Measurements from ENCODE around the gene LEMD1. TPM values are rescaled to one million over a fixed set of nuclear protein-coding genes. Genes with fewer than 3 reads are reported as not detected.
"Not testable (repeated sequence)": the region's sequence is repeated elsewhere in the genome, so short reads cannot be mapped to it uniquely, and the experiment has no call there.

Gene LEMD1
- total RNA-seq, 2 donors from 2014 or later, result 0.68 to 22.0 TPM

GRCh38 chr1:205365945-205366463 lies 55.9 kb downstream of the LEMD1 start:
- H3K4me3 ChIP-seq, result no peak overlapping the region
- DNase-seq (ENCODE audit: low spot score), result no peak
- WGBS, result 18% methylated on average over 8 of the region's 8 CpGs
- H3K4me1 ChIP-seq (replicated peaks), result no peaks in the 10 kb centered on the region
- TF ChIP-seq POLR2AphosphoS5 (IDR thresholded peaks at IDR 0.05), result no peak
- TF ChIP-seq CTCF (IDR thresholded peaks at IDR 0.05), result no peak
- TF ChIP-seq POLR2A (IDR thresholded peaks at IDR 0.05), result no peak
- H3K36me3 ChIP-seq, result no peaks in the 10 kb centered on the region
- intact Hi-C loops (cut with DNase I), result no loop called here
- H3K27me3 ChIP-seq (replicated peaks; ENCODE audit: insufficient read depth), result no peaks in the 10 kb centered on the region
- no peaks in the 10 kb centered on the region for H3K9me3 ChIP-seq
- H3K27ac ChIP-seq, result no peak overlapping the region

GRCh38 chr1:205365086-205365485 lies 56.8 kb downstream of the LEMD1 start:
- H3K27ac ChIP-seq; H3K9me3 ChIP-seq; H3K36me3 ChIP-seq; H3K4me1 ChIP-seq (replicated peaks); DNase-seq (ENCODE audit: low spot score); H3K27me3 ChIP-seq (replicated peaks; ENCODE audit: insufficient read depth); intact Hi-C loops (cut with DNase I); H3K4me3 ChIP-seq: not testable (repeated sequence)
- 93% methylated on average over 8 of the region's 8 CpGs for WGBS

GRCh38 chr1:205360891-205361290 lies 61.0 kb downstream of the LEMD1 start:
- Histone ChIP-seq H3K36me3 (no peaks in the 10 kb centered on the region), H3K4me1 (replicated peaks) (no peaks in the 10 kb centered on the region), H3K4me3 (no peak overlapping the region), H3K27me3 (replicated peaks; ENCODE audit: insufficient read depth) (no peaks in the 10 kb centered on the region), H3K9me3 (no peaks in the 10 kb centered on the region), H3K27ac (no peak overlapping the region)
- no peak for DNase-seq (ENCODE audit: low spot score)
- intact Hi-C loops (cut with DNase I), result no loop called here
- TF ChIP-seq POLR2A (IDR thresholded peaks at IDR 0.05) (no peak), POLR2AphosphoS5 (IDR thresholded peaks at IDR 0.05) (no peak), CTCF (IDR thresholded peaks at IDR 0.05) (no peak)
- WGBS, result 82% methylated on average over 4 of the region's 4 CpGs

GRCh38 chr1:205359771-205360565 lies 61.9 kb downstream of the LEMD1 start:
- no peak for DNase-seq (ENCODE audit: low spot score)
- no peaks in the 10 kb centered on the region for H3K9me3 ChIP-seq
- no peaks in the 10 kb centered on the region for H3K36me3 ChIP-seq
- H3K27me3 ChIP-seq (replicated peaks; ENCODE audit: insufficient read depth), result no peaks in the 10 kb centered on the region
- intact Hi-C loops (cut with DNase I), result loop anchor here (10.0 kb wide), 1 partner anchor 165 kb away; no protein-coding TSS in a partner anchor
- no peak overlapping the region for H3K27ac ChIP-seq
- no peak for TF ChIP-seq POLR2A (IDR thresholded peaks at IDR 0.05)
- TF ChIP-seq POLR2AphosphoS5 (IDR thresholded peaks at IDR 0.05), result no peak
- no peak for TF ChIP-seq CTCF (IDR thresholded peaks at IDR 0.05)
- no peak overlapping the region for H3K4me3 ChIP-seq
- WGBS, result 48% methylated on average over 11 of the region's 11 CpGs
- H3K4me1 ChIP-seq (replicated peaks), result no peaks in the 10 kb centered on the region

- no peaks in the 10 kb centered on the region for H3K36me3 ChIP-seq
- H3K9me3 ChIP-seq, result no peaks in the 10 kb centered on the region
- TF ChIP-seq POLR2AphosphoS5 (IDR thresholded peaks at IDR 0.05), result no peak
- TF ChIP-seq CTCF (IDR thresholded peaks at IDR 0.05), result no peak
- TF ChIP-seq POLR2A (IDR thresholded peaks at IDR 0.05), result no peak
- no peak overlapping the region for H3K27ac ChIP-seq
- no peaks in the 10 kb centered on the region for H3K27me3 ChIP-seq (replicated peaks; ENCODE audit: insufficient read depth)
- H3K4me1 ChIP-seq (replicated peaks), result no peaks in the 10 kb centered on the region
- DNase-seq (ENCODE audit: low spot score), result no peak
- no peak overlapping the region for H3K4me3 ChIP-seq
- intact Hi-C loops (cut with DNase I), result loop anchor here (10.0 kb wide), 1 partner anchor 166 kb away; no protein-coding TSS in a partner anchor
These were observed 63.3 kb downstream of the LEMD1 start for GRCh38 chr1:205358579-205358978.

Data from prostate gland (tissue), 2 donors.